ENCODE measurements around the gene RAB3C. TPM values are rescaled to one million over a fixed set of nuclear protein-coding genes. Genes with fewer than 3 reads are reported as not detected.
"Not testable (repeated sequence)": the region's sequence is repeated elsewhere in the genome, so short reads cannot be mapped to it uniquely, and the experiment has no call there.

The RAB3C gene
- total RNA-seq, 1 donor from 2014 or later: 1.8 TPM

DNA sequence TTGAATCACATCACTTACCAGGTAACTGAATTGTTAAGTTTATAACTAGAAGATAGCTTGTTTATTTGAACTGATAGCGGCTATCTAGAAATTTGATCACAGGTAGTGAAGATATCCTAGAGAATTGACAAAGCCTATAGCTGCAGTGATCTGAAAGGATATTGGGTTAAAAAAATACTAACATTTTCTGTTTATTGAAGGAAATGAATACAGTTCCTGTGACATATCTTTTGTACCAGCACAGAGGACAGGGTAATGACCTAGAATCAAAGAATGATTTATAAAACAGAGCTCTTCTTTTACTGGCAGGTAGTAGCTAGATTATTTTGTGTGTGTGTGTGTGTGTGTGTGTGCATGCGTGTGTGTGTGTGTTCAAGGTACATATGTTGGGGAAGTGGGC lies 94.8 kb downstream of the RAB3C start:
- ATAC-seq: no peak

DNA sequence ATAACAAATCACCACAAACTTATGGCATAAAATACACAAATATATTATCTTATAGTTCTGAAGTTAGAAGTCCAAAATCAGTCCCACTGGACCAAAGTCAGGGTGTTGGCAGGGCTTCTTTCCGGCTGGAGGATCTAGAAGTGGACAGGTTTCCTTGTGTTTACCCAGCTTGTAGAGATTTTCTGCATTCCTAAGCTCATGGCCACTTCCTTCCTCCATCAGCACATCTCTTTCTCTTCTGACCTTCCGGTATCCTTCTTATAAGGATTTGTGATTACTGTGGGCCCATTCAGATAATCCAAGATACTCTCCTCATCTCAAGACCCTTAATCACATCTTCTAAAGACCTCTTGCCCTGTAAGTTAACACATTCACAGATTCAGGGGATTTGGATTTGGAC lies 97.6 kb downstream of the RAB3C start:
- ATAC-seq: no peak

DNA sequence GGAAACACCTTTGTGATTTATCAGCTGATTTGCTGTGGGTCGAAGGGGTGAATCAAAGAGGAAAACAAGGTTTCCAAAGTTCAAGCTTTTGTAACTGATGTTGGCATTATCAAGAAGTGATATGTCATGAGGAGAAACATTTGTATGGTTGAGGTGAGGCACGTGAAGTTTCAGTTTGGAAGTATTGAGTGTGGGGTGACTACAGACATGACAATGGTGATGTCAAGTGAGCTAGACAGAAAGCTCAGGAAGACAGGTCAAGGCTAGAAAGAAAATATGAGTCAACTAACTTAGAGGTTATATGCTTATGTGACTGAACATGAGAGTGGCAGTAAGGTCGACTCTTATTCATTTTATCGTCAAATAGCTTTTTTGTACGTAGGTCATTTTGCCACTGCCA lies 99.1 kb downstream of the RAB3C start:
- no peak for ATAC-seq

DNA sequence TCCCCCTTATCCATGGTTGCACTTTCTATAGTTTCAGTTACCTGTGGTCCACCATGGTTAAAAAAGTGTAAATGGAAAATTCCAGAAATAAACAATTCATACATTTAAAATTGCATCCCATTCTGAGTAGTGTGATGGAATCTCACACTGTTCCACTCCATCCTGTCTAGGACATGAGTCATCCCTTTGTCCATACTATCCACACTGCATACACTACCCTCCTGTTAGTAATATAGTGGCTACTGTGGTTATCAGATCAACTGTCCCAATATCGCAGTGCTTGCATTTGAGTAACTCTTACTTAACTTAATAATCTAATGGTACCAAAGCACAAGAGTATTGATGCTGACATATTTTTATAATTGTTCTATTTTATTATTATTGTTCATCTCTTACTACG lies 100.7 kb downstream of the RAB3C start:
- no peak for ATAC-seq

DNA sequence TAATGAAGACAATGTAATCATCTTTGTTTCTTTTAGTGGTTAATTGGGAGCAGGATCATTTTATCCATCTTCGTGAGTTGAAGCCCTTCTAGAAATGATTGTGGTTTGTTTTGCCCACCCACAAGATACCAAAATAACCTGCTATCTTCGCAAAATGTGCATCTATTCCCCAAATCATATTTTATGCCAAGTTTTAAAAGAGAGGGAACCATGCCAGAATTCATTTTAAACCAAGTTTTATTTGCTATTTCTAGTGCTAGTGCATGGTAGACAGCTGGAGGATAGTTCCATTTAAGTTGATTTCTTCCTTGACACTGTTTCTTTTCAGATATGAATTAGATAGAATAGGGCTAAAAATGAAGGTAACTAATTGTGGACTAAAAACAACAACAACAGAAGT lies 104.2 kb downstream of the RAB3C start:
- no peak for ATAC-seq

DNA sequence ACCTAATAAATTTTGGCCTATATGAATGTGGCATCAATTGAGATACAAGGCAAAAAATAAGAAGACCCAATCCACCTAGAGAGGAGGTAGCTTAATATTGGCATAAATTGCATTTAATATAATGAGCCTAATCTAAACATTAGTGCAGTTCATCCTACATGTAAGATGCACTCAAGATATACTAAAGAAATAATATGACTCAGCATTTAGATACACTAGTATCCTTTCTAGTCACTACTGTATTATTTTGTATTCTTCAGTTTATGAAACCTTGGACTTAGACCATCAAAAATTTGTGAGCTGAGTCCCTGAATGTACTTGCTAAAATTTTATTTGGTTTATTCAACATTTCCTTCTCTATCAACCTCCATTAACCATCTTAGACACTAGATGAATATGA lies 104.7 kb downstream of the RAB3C start:
- no peak for ATAC-seq

DNA sequence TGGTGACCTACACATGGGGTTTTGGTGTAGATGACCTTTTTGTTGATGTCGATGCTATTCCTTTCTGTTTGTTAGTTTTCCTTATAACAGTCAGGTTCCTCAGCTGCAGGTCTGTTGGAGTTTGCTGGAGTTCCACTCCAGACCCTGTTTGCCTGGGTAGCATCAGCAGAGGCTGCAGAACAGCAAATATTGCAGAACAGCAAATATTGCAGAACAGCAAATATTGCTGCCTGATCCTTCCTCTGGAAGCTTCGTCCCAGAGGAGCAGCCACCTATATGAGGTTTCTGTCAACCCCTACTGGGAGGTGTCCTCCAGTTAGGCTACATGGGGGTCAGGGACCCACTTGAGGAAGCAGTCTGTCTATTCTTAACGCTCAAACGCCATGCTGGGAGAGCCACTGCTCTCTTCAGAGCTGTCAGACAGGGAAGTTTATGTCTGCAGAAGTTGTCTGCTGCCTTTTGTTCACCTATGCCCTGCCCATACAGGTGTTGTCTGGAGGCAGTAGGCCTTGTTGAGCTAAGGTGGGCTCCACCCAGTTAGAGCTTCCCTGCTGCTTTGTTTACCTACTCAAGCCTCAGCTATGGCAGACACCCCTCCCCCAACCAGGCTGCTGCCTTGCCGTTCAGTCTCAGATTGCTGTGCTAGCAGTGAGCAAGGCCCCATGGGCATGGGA lies 116.3 kb downstream of the RAB3C start:
- not testable (repeated sequence) for ATAC-seq

DNA sequence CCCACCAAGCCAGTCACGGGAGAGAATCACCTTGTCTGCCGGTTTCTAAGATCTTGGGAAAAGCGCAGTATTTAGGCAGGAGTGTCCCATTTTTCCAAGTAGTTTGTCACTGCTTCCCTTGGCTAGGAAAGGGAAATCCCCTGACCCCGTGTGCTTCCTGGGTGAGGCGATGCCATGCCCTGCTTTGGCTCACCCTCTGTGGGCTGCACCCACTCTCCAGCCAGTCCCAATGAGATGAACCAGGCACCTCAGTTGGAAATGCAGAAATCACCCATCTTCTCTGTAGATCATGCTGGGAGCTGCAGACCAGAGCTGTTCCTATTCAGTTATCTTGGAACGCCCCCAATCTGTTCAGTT lies 116.9 kb downstream of the RAB3C start:
- ATAC-seq: no peak

DNA sequence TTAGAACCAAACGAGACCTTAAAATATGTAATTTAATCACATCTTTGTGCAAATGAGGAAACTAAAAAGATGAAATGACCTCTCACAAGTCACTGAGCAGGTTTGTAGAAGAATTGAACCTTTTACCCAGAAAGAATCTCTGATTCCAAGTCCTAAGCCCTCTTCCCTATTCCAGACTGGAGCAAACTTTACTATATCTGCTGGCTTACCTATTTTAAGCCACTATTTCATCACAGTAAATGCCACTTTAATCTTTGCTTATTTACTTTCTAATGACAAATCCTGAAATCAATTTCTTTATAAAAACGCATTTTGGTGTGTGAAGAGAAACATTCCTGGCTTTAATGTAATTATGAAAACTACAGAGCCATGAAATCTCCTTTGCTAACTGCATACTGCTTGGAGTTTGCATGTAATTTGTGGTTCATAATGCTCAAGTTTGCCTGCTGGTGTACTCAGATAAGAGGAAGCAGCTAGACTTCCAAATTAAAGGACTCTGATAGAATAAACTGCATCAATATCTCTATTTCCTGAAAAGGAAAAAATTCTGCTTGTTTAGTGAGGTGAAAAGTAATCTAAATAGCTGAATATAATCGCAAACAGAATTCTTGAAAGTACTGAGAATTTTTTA lies 121.2 kb downstream of the RAB3C start:
- no peak for ATAC-seq

DNA sequence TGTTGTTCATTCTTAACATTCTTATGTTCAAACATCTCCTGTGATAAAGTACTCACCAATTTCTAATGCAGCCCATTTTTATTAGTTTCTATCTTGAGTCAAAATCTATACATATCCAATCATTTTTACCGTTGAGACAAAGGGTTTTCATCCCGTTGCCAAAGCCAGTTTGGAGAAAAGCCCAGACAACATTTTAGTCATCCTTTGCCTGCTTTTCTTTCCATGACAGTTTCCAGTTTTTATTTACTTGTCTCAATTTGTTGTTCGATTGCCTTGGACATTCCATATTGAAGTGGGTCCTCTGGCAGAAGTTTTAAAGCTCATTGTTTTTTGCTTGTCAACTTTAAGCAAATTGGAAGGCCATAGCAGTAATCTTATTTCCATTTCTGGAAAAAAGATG lies 123.9 kb downstream of the RAB3C start:
- no peak for ATAC-seq

DNA sequence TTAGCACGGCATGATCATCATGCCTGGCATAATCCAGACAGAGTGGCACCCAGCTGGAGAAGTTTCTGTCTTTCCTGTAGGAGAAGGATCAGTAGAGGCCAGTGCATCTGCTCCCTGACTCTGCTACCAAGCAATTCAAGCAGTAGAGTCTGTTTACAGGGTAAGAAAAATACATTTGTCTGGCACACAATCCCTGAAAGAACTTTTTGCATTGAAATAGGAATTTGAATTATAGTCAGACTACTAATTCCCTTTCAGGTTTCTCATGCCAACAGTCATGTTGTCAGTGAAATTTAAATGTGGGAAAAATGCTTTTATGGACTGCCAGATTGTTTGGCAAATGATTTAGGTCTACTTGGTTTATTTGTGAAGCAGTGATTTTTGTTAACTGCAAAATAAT lies 125.6 kb downstream of the RAB3C start:
- no peak for ATAC-seq

DNA sequence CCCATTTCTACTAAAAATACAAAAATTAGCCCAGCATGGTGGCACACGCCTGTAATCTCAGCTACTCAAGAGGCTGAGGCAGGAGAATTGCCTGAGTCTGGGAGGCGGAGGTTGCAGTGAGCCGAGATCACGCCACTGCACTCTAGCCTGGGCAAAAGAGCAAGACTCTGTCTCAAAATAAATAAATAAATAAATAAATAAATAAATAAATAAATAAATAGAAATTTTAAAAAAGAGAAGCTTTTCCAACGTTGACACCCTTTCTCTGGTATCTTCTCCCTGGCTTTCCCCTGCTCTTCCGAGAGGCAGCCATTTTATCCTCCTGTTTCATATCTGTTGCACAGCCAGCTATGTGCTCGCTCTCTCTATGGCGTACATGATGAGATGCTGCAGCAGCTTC lies 127.5 kb downstream of the RAB3C start:
- ATAC-seq: not testable (repeated sequence)

DNA sequence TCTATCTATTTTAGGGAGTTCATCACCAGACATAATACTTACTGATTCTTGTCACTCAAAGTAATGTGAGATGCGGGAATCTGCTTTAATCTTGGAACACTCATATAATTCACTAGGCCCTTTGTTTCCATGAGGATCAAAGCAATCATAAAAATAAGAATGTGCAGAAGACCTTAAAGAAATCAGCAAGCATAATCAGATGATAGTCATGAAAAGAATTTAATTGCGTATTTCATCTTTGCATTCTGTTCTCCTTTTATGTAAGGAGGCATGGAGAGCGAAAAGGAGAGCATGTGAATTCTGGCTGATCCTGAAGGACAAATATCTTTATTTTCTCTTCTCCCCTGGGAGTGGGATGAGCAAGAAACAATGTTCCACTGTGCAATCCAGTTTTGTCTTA lies 128.0 kb downstream of the RAB3C start:
- no peak for ATAC-seq

DNA sequence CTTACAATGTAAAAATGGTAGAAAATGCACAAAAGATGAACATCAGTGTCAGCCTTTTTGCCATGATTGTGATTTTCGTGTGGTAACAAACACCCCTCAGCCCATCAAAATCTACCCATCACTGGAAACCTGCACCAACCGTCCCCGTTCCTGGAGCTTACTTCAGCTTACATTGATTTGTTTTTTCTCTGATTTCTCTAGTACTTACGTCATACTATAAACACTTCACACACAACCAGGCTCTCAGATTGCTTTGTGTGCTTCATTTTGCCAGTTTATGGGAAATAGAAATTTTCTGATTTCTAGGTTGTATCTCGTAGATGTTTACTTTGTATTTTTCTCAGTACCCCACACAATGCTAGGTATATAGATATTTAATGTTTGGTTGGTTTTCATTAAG lies 129.1 kb downstream of the RAB3C start:
- no peak for ATAC-seq

DNA sequence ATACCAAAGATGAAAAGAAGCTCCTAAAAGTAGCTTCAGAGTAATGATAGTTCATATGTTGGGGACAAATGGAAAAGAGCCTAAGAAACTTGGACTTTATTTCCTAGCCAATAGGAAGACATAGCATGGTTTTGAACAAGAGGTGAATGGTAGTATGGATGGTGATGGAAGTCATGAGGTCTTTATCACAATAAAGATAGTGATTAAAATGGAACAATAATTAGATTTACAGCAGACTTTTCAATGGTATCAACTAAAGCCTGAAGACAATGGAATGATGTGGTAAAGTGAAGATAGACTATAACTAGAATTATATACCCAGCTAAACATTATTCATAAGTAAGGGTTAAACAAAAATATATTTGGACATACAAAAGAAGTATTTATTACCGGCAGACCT lies 131.2 kb downstream of the RAB3C start:
- ATAC-seq: no peak

DNA sequence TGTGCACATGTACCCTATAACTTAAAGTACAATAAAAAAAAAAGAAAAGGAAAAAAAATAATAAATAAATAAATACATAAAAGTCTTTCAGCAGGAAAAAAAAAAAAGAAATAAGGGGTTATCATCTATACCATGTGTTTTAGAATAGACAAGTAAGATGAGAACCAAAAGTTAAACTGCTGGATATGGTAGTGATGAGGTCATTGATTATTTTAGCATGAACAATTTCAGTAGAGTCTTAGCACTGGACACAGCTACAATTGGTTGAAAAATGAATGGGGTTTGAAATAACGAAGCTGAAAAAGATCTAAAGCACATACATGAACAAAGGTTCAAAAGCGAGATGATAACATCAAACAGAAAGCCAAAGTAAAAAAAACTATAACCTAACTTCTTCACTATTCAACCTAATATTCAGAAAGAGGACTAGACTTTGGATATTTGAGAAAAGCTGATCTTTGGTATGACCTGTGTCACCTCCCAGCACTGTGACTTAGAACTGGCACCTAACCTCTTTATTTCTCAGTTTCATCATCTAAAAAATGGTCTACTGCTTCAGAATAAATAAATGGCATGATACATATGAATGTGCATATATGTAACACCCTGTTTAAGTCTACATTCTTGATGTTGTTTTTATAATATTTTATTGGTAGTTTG lies 133.3 kb downstream of the RAB3C start:
- ATAC-seq: no peak

DNA sequence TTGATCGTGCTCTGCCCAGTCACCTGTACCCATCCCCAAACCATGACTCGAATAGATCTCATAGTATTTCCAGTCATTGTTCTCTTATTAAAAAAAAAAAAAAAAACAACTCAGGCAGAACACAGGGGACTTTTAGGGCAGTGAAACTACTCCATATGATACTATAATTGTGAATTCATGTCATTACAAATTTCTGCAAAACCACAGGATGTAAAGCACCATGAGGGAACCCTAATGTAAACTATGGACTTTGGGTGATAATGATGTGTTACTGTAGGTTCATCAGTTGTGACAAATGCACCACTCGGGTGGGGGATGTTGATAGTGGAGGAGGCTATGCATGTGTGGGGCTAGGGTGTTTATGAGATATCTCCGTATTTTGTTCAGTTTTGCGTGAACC lies 133.8 kb downstream of the RAB3C start:
- no peak for ATAC-seq

DNA sequence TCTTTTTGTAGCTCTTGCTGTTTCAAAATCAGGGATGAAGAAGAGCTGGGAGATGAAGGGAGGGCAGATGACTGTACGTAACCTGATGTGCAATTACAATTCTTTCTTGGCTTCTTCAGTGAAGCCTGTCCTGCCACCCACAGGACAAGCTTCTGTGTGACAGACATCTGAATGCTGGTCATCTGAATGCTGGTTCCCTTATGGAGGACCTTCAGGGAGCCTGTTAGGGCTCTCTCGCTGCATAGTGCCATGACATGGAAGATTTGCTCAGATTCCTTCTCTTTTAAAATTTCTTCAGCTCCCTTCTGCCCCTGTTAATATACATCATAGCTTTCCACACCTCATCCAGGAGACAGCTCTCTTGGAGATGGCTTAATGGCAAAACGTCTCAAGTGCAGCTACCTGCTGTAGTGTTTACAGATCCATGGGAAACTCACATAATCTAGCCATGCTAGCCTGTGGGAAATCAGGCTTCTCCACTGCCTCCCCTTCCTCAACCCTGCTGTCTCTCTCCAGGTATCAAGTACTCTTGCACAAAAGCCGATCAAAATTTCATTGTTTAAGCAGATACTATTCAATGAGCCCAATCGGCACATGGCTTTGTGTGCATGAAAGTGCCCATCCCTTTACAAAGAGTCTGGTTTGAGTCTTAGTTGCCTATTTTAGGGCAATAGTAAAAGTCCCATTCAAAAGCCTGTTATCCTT lies 134.6 kb downstream of the RAB3C start:
- ATAC-seq: no peak

DNA sequence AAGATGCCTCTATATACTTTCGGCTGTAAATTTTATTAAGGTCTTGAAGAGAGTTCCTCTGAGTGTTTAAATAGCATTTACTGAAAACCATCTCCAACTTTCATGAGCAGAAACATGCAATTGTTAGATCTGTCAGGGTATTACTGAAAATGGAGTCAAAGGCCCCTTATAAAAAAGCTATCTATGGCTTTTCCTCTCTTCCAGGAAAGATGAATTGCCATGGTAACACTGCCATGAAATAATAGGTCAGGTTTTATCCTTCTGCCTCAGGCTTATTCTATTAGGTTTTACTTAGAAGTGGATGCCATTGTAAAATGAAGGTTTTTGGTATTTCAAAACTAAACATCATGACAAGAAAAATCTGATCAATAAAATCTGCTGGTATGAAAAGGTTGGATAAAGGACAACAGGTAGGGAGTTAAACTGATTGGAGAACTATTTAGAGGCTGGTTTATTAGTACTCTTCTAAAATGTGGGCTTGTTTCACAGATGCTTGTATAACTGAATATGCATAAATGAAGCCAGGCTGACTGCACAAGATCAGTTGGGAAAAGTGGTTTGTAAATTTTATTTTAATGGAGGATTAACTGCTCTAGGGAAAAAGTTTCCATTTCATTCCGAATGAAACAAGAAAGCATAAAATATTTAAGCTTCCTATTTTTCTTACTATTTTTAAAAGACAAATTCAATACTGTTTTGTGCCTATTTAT lies 135.5 kb downstream of the RAB3C start:
- ATAC-seq: no peak

DNA sequence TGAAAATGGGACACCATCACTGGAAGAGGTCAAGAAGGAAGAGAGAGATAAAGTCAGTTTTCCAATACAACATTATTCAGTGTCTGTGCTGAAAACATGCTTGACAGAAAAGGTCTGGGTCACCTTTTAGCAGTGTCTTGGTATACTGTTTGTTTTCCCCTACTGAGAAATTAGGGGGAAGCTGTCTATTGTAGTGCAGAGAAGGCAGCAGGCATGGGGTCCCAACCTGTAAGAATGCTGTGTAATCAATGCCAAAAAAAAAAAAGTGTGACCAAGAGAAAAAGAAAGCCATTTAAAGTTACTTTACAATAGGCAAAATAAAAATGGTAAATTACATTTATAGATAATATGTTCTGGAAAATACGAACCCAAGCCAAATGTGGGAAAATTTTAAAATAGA lies 139.3 kb downstream of the RAB3C start:
- no peak for ATAC-seq

DNA sequence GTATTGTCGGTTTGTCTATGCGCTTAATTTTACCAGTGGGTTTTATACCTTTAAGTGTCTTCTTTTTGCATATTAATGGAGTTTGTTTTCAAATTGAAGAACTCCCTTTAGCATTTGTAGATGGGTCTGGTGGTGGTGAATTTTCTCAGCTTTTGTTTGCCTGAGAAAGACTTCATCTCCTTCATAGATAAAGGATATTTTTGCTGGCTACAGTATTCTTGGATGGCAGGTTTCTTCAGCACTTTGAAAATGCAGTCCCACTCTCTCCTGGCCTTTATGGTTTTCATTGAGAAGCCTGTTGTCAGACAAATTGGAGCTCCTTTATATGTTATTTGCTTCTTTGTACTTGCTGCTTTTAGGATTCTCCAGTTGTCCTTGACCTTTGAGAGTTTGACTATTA lies 142.1 kb downstream of the RAB3C start:
- no peak for ATAC-seq

DNA sequence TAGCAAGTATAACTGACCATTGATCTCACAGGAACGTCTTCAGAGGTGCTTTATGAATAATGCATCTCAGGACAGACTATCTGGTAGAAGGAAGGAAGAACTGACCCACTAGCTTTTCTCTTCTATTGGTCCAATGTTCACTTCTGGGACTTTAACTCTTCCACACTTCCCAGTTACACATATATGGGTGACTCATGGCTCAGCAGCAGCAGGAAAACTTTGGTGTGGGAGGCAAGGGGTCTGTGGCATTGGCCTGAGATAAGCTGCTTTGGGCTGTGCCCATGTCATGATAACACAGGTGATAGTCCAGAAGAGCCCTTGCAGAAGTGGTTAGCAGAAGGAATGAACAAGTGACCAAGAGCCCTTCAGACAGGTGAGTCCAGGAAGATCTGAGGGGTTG lies 148.8 kb downstream of the RAB3C start:
- no peak for ATAC-seq

DNA sequence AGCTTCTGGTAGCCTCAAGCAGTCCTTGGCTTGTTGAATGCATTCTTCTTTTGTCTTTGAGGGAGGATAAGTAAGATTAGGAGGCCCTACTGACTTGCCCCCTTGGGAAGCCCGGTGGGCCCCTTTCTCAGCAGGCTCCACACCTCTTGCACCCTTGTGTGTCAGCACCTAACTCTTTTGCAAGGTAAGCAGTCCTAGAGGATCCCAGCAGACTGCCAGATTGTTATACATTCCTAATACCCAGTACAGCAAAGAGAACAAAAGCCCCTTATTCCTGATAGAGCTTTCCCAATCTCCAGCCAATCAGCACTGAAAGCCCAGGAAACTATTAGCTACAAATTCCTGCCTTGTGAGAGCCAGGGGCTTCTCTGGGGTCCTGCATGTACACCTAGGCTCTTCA lies 152.8 kb downstream of the RAB3C start:
- no peak for ATAC-seq

Measured in esophagus mucosa (tissue), 1 donor.